HG02678 (cell line): Measurements from ENCODE around the gene SNAP47.

Experiments used
- ATAC-seq: cut with Tn5 transposase; IDR thresholded peaks from one replicate; pipeline ENCODE4 v1.9.1; 2021; ENCODE audit warnings: mild to moderate bottlenecking, moderate library complexity; ENCODE audit not compliant: unreplicated experiment

The SNAP47 gene

DNA sequence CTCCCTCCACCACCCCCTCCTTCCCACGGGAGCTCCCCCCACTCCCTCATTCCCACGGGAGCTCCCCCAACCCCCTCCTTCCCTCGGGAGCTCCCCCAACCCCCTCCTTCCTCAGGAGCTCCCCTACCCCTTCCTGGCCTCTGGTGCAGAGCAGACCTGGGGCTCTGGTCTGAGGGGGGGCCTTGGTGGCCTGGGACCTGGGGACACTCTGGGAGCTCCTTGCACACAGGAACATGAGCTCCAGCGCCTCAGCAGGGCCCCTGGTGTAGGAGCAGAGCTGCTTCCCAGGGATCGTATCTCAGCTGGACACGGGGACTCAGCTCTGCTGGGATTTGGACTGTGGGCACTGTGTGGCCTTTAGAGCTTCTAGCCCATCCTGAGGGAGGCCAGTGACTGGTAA is 60.5 kb downstream of the SNAP47 start:
- ATAC-seq: no peak

- ATAC-seq: no peak
Measured at GRCh38 chr1:227796359-227796915, 61.2 kb downstream of the SNAP47 start.

- ATAC-seq: no peak
Measured at GRCh38 chr1:227797144-227797543, 61.9 kb downstream of the SNAP47 start.

DNA sequence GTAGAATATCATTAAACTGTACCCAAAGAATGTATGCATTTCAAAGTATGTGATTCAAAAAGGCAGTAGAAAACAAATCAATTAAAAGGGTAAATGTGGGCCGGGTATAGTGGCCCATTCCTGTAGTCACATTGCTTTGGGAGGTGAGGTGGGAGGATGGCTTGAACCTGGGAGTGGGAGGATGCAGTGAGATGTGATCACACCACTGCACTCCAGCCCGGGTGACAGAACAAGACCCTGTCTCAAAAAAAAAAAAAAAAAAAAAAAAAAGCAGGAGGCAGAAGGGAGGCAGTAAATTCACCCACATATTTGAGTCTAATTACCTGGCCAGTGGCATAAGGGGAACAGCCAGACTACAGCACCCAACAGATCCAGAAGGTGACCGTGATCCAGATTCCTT is 62.4 kb downstream of the SNAP47 start:
- ATAC-seq: no peak

DNA sequence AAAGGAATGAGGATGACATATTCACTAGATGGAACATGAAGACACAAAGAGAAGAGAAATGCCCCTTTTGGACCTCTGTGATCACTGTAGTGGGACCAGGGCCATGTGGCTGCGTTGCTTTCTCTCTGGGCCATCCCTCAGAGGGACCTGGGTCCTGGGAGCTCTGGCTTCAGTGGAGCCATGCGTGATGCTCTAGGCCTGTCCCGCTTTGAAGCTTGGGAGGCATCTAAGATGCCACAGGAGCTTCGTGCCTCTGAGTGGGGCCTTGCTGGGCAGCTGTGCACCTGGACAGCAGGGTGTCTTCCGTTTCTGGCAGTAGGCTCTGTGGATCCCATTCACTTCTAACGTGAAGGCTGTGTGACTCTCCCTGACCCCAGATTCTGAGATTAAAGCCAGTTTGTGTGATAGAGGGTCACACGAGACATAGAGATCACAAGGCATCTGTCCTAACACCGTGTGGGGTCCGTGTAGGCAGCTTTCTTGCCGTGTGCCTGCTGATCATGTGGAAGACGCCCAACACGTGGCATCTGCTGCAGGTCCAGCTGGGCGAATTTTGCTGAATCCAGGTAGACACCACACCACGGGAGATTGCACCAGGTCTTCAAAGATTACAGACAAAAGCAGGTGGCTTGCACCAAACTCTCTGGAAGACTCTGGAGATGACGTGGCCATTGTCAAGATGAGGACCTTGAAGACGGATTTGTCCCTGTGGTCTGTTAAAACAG is 63.0 kb downstream of the SNAP47 start:
- no peak for ATAC-seq

DNA sequence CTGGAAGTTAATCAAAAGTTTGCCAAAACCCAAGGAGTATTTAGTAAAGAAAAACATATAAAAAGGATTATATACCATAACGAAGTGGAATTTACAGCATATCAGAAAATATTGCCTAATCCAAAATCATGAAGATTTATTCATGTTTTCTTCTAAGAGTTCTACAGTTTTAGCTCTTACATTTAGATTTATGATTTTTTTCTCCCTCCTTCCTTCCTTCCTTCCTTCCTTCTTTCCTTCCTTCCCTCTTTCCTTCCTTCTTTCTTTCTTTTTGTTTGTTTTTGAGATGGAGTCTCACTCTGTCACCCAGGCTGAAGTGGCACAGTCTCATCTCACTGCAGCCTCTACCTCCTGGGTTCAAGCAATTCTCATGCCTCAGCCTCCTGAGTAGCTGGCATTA is 64.5 kb downstream of the SNAP47 start:
- ATAC-seq: no peak

GRCh38 chr1:227803933-227804332 is 68.7 kb downstream of the SNAP47 start:
- ATAC-seq: no peak

DNA sequence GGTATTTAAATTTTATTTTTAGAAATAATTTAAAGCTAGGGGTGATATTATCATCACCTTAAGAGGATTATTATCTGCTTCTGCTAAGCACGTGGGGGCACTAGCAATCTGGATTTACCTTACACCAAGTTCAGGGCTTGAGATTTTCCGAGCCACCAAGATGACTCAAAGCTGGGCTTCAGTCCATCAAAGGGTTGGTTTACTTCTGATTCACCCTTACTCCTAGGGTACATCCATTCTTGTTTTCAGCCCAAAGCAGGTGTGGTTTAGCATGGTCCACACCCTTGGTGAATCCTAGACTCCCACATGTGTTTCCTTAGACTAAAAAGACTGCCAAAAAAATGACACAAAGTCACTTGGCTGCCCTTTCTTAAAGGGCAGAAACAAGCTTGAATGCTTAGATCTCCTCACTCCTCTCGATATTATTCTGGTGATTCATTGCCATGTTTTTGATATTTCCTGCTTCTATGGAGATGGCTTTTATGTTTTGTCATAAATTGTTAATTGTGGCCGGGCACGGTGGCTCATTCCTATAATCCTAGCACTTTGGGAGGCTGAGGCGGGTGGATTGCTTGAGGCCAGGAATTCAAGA is 70.5 kb downstream of the SNAP47 start:
- no peak for ATAC-seq

DNA sequence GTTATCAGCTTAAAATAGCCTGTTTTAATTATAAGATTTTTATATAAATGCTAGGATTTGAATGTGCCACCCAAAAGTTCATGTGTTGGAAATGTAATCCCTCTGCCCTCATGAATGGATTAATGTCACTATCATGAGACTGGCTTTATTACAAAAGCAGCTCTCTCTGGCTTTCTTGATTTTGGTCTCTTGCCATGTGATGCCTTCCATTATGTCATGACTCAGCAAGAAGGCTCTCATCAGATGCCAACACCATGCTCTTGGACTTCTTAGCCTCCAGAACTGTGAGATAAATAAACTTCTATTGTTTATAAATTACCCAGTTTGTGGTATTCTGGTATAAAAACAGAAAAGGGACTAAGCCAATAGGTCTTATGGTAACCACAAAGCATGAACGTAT is 73.3 kb downstream of the SNAP47 start:
- ATAC-seq: no peak

- ATAC-seq: no peak
Measured at GRCh38 chr1:227809026-227809425, 73.8 kb downstream of the SNAP47 start.

DNA sequence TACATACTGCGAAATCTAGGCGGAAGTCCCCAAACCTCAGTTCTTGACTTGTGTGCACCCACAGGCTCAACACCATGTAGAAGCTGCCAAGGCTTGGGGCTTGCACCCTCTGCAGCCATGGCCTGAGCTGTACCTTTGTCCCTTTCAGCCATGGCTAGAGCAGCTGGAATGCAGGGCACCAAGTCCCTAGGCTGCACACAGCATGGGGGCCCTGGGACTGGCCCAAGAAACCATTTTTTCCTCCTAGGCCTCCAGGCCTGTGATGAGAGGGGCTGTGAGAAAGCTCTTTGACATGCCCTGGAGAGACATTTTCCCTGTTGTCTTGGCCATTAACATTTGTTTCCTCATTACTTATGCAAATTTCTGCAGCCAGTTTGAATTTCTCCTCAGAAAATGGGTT is 78.7 kb downstream of the SNAP47 start:
- ATAC-seq: no peak

DNA sequence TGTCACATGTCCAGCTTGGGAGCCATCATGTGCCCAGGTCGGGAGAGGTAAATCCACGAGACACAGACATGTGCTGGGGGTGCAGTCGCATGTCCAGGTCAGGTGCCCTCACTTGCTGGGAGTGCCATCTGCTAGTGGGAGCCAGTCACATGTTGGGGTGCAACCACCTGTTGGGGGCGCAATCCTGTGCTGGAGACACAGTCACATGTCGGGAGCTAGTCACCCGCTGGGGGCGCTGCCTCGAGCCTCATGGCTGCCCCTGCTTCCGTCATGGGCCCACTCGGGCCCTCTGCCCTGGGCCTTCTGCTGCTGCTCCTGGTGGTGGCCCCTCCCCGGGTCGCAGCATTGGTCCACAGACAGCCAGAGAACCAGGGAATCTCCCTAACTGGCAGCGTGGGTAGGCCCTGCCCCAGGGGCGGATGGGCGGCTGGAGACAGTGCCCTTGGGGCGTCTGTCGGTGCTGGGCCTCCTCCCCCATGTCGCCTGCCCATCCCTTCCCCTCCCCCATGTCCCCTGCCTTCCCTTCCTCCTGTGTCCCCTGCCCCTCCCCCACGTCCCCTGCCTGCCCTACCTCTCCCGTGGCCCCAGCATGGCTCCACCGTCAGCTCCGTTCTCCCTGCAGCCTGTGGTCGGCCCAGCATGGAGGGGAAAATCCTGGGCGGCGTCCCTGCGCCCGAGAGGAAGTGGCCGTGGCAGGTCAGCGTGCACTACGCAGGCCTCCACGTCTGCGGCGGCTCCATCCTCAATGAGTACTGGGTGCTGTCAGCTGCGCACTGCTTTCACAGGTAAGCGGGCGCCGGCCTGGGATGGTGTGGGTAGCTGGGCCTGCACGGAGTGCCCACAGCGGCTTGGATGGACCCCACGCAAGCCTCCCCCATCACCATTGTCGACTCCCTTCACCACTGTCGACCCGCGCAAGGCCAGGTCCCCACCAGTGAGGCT is 80.5 kb downstream of the SNAP47 start, which contains the start of gene PRSS38:
Gene PRSS38, plus strand, starts transcription at position 208 of the 942 bp plus-strand sequence. Its CDS starts 42 bp downstream, at position 250.
- no peak for ATAC-seq

- no peak for ATAC-seq
Measured at GRCh38 chr1:227816750-227817446, 81.7 kb downstream of the SNAP47 start.

DNA sequence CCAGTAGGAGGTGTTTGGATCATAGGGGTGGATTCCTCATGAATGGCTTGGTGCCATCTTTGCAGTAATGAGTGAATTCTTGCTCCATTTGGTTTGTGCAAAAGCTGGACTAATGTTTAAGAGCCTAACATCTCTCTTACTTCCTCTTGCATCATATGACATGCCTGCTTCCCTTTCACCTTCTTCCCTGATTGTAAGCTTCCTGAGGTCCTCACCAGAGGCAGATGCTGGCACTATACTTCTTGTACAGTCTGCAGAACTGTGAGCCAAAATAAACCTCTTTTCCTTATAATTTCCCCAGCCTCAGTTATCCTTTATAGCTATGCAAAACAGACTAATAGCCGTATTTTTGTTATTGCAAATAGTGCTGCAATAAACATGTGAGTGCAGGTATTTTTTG is 88.3 kb downstream of the SNAP47 start:
- ATAC-seq: no peak

- ATAC-seq: no peak
Measured at GRCh38 chr1:227824204-227824603, 89.0 kb downstream of the SNAP47 start.

GRCh38 chr1:227828786-227829185 is 93.6 kb downstream of the SNAP47 start:
- ATAC-seq: no peak
